Pancreas (tissue), 10 donors: ENCODE measurements around the gene VSX1. TPM values are rescaled to one million over a fixed set of nuclear protein-coding genes. Genes with fewer than 3 reads are reported as not detected.
A peak's percentile ranks its signal among the peaks of the same experiment; 100 is the strongest.

Experiments
- ATAC-seq, 4 donors: fragments of 200-7000 bp; cut with Tn5 transposase; one replicate each; pipeline versions ENCODE4 v1.8.0 to v1.9.1; 2020; ENCODE audit warnings: mild to moderate bottlenecking in 4 of 4, moderate library complexity in 4 of 4
- DNase-seq, 6 donors: peaks; one replicate each; pipeline ENCODE4 v3.0.0-alpha.2; 2020
- FAIRE-seq: peaks from 2 replicates; lab custom pipeline; 2012; peaks lifted over from hg19 to GRCh38; lab: Jason Lieb, UNC
- H3K27ac ChIP-seq, 4 donors: fragments of 200-600 bp; sonication (generic); 1 replicate in 3 of 4; 2 replicates in 1 of 4; pipeline versions ENCODE4 v1.5.0 to v1.8.0; 2020
- H3K27me3 ChIP-seq, 4 donors: fragments of 200-600 bp; one replicate each; pipeline ENCODE4 v1.8.0; 2021
- H3K36me3 ChIP-seq, 3 donors: fragments of 200-600 bp; sonication (generic) in 1 of 3; one replicate each; pipeline versions ENCODE4 v1.5.0 to v1.8.0; 2020 to 2021
- H3K4me1 ChIP-seq, 3 donors: fragments of 200-600 bp; one replicate each; pipeline ENCODE4 v1.8.0; 2021
- H3K4me3 ChIP-seq, 4 donors: fragments of 200-600 bp; sonication (generic) in 2 of 4; one replicate each; pipeline versions ENCODE4 v1.5.0 to v1.8.0; 2020 to 2021
- H3K9me3 ChIP-seq, 4 donors: fragments of 200-600 bp; one replicate each; pipeline ENCODE4 v1.8.0; 2021
- CTCF ChIP-seq, 4 donors: fragments of 200-600 bp; sonication (generic) in 3 of 4; IDR thresholded peaks; one replicate each; pipeline versions ENCODE4 v1.5.0 to v1.8.0; 2021; ENCODE audit warnings: antibody characterized with exemption in 4 of 4
- WGBS, 2 donors: extraction: QIAGEN DNeasy Blood & Tissue Kit; methylation state at CpG; one replicate each; pipeline ENCODE4 v1.1.7; 2013; 5-methylcytosine and 5-hydroxymethylcytosine counted together
- intact Hi-C, 3 donors: fragments of 100-400 bp; cut with DNase I; formaldehyde crosslinking; loops; one replicate each; pipeline versions ENCODE4 v1.11.1 to v1.14.2; 2022
- polyA plus RNA-seq, 2 donors: library from polyadenylated mRNA; stranded (reverse); fragments of 200-250 nt; gene quantifications; one replicate each; pipeline ENCODE4 v1.2.3, GENCODE V29; 2013
- total RNA-seq, 6 donors: library from RNA; stranded (reverse); fragmentation: NEBNext Ultra II Directional in 4 of 6; extraction: Animal tissue kit (Norgen Biotek cat#: 25700) in 4 of 6; gene quantifications; one replicate each; pipeline versions ENCODE4 v1.2.1 to v1.2.4, GENCODE V29; 2021 to 2023
- donor health status: healthy with polysubstance abuse.
- donor health status: DM: no; HTN: no; CAD: no; lungs with moderate emphysema.
- donor health status: DM: no; HTN: no; CAD: no.
- donor health status: control.
- donor health status: control.
- donor health status: Bipolar disorder and iron deficiency.
- donor health status: DM: yes; HTN: yes; CAD: no.
- donor health status: DM: no; HTN: no; CAD: no.
- donor health status: DM: no; HTN: no; CAD: no.
- donor health status: DM: yes; HTN: yes; CAD: no.

The VSX1 gene
- total and polyA plus RNA-seq, 8 donors: 0.08 to 0.77 (median 0.23) TPM

- ATAC-seq (no peak), DNase-seq (peak in 2 of 6 donors; percentile 11 to 45), FAIRE-seq (no peak)
- WGBS, 2 donors: 64 to 70% methylated on average over 16 to 17 of the region's 17 CpGs
- Histone ChIP-seq H3K36me3 (peaks cover 0 to 21% (median 0%) of the 10 kb centered on the region in 3 donors), H3K27ac (peak overlapping the region in 1 of 4 donors; percentile 4), H3K4me1 (peaks cover 39 to 75% (median 53%) of the 10 kb centered on the region in 3 donors), H3K27me3 (no peaks in the 10 kb centered on the region), H3K9me3 (no peaks in the 10 kb centered on the region), H3K4me3 (no peak overlapping the region)
- TF ChIP-seq CTCF (IDR thresholded peaks at IDR 0.05): no peak
- intact Hi-C loops: no loop called here
Observed at GRCh38 chr20:25050501-25051350, 31.2 kb downstream of the VSX1 start.

GRCh38 chr20:25050082-25050481 lies 31.9 kb downstream of the VSX1 start:
- H3K9me3 ChIP-seq: no peaks in the 10 kb centered on the region
- peaks cover 46 to 75% (median 59%) of the 10 kb centered on the region in 3 donors for H3K4me1 ChIP-seq
- no peaks in the 10 kb centered on the region for H3K27me3 ChIP-seq
- no peak for FAIRE-seq
- no peak for TF ChIP-seq CTCF (IDR thresholded peaks at IDR 0.05)
- H3K27ac ChIP-seq: peak overlapping the region in 1 of 4 donors; percentile 28
- WGBS, 2 donors: 42 to 43% methylated on average over 7 of the region's 7 CpGs
- DNase-seq: no peak
- no peak overlapping the region for H3K4me3 ChIP-seq
- H3K36me3 ChIP-seq: peaks cover 0 to 21% (median 0%) of the 10 kb centered on the region in 3 donors
- intact Hi-C loops: no loop called here
- ATAC-seq: no peak

- H3K27me3 ChIP-seq: no peaks in the 10 kb centered on the region
- TF ChIP-seq CTCF (IDR thresholded peaks at IDR 0.05): no peak
- H3K4me3 ChIP-seq: no peak overlapping the region
- 43 to 48% methylated on average over 16 of the region's 16 CpGs for WGBS, 2 donors
- no peak overlapping the region for H3K27ac ChIP-seq
- H3K9me3 ChIP-seq: no peaks in the 10 kb centered on the region
- FAIRE-seq (no peak), DNase-seq (peak in 3 of 6 donors; percentile 8 to 57 (median 10)), ATAC-seq (no peak)
- peaks cover 0 to 21% (median 0%) of the 10 kb centered on the region in 3 donors for H3K36me3 ChIP-seq
- peaks cover 49 to 75% (median 59%) of the 10 kb centered on the region in 3 donors for H3K4me1 ChIP-seq
- intact Hi-C loops: loop anchor here in 1 of 3 donors (5.0 kb wide), 1 partner anchor 37 kb away; no protein-coding TSS in a partner anchor
Observed at GRCh38 chr20:25049261-25050060, 32.5 kb downstream of the VSX1 start.

- WGBS, 2 donors: 30 to 38% methylated on average over 8 of the region's 8 CpGs
- Histone ChIP-seq H3K36me3 (peaks cover 0 to 21% (median 0%) of the 10 kb centered on the region in 3 donors), H3K27ac (no peak overlapping the region), H3K4me3 (no peak overlapping the region), H3K9me3 (no peaks in the 10 kb centered on the region), H3K27me3 (no peaks in the 10 kb centered on the region), H3K4me1 (peaks cover 43 to 67% (median 54%) of the 10 kb centered on the region in 3 donors)
- DNase-seq (peak in 3 of 6 donors; percentile 26 to 34 (median 31)), ATAC-seq (peak in 3 of 4 donors; percentile 9 to 44 (median 37)), FAIRE-seq (no peak)
- intact Hi-C loops: loop anchor here in 1 of 3 donors (5.0 kb wide), 1 partner anchor 36 kb away; no protein-coding TSS in a partner anchor
- TF ChIP-seq CTCF (IDR thresholded peaks at IDR 0.05): no peak
Observed at GRCh38 chr20:25048519-25048952, 33.4 kb downstream of the VSX1 start.
